Left colon (tissue), 2 donors: ENCODE measurements around the gene CFAP57. TPM values are rescaled to one million over a fixed set of nuclear protein-coding genes. Genes with fewer than 3 reads are reported as not detected.

Experiments
- ATAC-seq: fragments of 200-7000 bp; cut with Tn5 transposase; one replicate; pipeline ENCODE4 v1.9.1; 2020; ENCODE audit warnings: mild to moderate bottlenecking, moderate library complexity
- DNase-seq, 2 donors: peaks; one replicate each; pipeline ENCODE4 v3.0.0-alpha.2; 2020
- intact Hi-C, 2 donors: fragments of 100-400 bp; cut with DNase I in 1 of 2; cut with micrococcal nuclease in 1 of 2; formaldehyde crosslinking; loops; one replicate each; pipeline versions ENCODE4 v1.11.2 to v1.14.0; 2022; cut with DNase I, micrococcal nuclease
- total RNA-seq, 2 donors: library from RNA; stranded (reverse); fragmentation: NEBNext Ultra II Directional; extraction: Animal tissue kit (Norgen Biotek cat#: 25700); gene quantifications; one replicate each; pipeline ENCODE4 v1.2.1, GENCODE V29; 2021
- donor health status: DM: no; HTN: no; CAD: no.
- donor health status: DM: yes; HTN: yes; CAD: no.

CFAP57 gene
- total RNA-seq, 2 donors from 2014 or later = not detected

- DNase-seq (no peak), ATAC-seq (no peak)
- intact Hi-C loops = no loop called here
These were observed 99.3 kb downstream of the CFAP57 start for GRCh38 chr1:43271186-43272118.

- DNase-seq (no peak), ATAC-seq (no peak)
- intact Hi-C loops = no loop called here
These were observed 100.0 kb downstream of the CFAP57 start for GRCh38 chr1:43272161-43272560.

GRCh38 chr1:43272576-43273571 is 100.7 kb downstream of the CFAP57 start:
- intact Hi-C loops = no loop called here
- no peak for ATAC-seq
- no peak for DNase-seq

- ATAC-seq (no peak), DNase-seq (no peak)
- intact Hi-C loops = no loop called here
These were observed 101.6 kb downstream of the CFAP57 start for GRCh38 chr1:43273708-43274107.

GRCh38 chr1:43274125-43274803 is 102.1 kb downstream of the CFAP57 start:
- DNase-seq (no peak), ATAC-seq (peak; percentile 15)
- intact Hi-C loops = no loop called here

- DNase-seq (no peak), ATAC-seq (no peak)
- intact Hi-C loops = no loop called here
These were observed 102.7 kb downstream of the CFAP57 start for GRCh38 chr1:43274804-43275180.

- DNase-seq (no peak), ATAC-seq (no peak)
These were observed 103.9 kb downstream of the CFAP57 start for GRCh38 chr1:43275826-43276620.

GRCh38 chr1:43276673-43277072 is 104.5 kb downstream of the CFAP57 start:
- ATAC-seq (no peak), DNase-seq (no peak)
- intact Hi-C loops = no loop called here

More at GRCh38 chr1:43275826-43276620, 103.9 kb downstream of the CFAP57 start:
- intact Hi-C loops = no loop called here

GRCh38 chr1:43277116-43277876 is 105.2 kb downstream of the CFAP57 start:
- ATAC-seq (peak; percentile 64), DNase-seq (peak in 1 of 2 donors; percentile 4)

GRCh38 chr1:43279161-43279560 is 107.0 kb downstream of the CFAP57 start:
- ATAC-seq (no peak), DNase-seq (no peak)
- intact Hi-C loops = no loop called here

More at GRCh38 chr1:43277116-43277876, 105.2 kb downstream of the CFAP57 start:
- intact Hi-C loops = no loop called here

- no peak for DNase-seq
These were observed 107.5 kb downstream of the CFAP57 start for GRCh38 chr1:43279666-43280065.

GRCh38 chr1:43280692-43281091 is 108.6 kb downstream of the CFAP57 start:
- DNase-seq (no peak), ATAC-seq (no peak)
- intact Hi-C loops = no loop called here

More at GRCh38 chr1:43279666-43280065, 107.5 kb downstream of the CFAP57 start:
- intact Hi-C loops = no loop called here
- ATAC-seq = no peak

GRCh38 chr1:43282220-43283195 is 110.4 kb downstream of the CFAP57 start:
- intact Hi-C loops = no loop called here
- ATAC-seq (no peak), DNase-seq (no peak)

- intact Hi-C loops = no loop called here
- ATAC-seq (peak; percentile 19), DNase-seq (peak in 1 of 2 donors; percentile 12)
These were observed 111.9 kb downstream of the CFAP57 start for GRCh38 chr1:43284065-43284464.

- intact Hi-C loops = no loop called here
- ATAC-seq (peak; percentile 40), DNase-seq (peak in 1 of 2 donors; percentile 37)
These were observed 112.5 kb downstream of the CFAP57 start for GRCh38 chr1:43284546-43285110.
